Neural progenitor cell (in vitro differentiated cells): ENCODE results near the gene PYGB. TPM values are rescaled to one million over a fixed set of nuclear protein-coding genes. Genes with fewer than 3 reads are reported as not detected.

Experiments used
- DNase-seq: peaks from one replicate; pipeline ENCODE4 v3.0.0-alpha.2; 2016; ENCODE audit warnings: low spot score
- H2AFZ ChIP-seq: fragments of 200-600 bp; sonication (generic); replicated peaks from 2 replicates; pipeline ENCODE4 v1.6.1; 2016; ENCODE audit warnings: antibody characterized with exemption
- H3F3A ChIP-seq: fragments of 200-600 bp; sonication (generic); 2 replicates; pipeline ENCODE4 v1.6.1; 2016; ENCODE audit warnings: antibody characterized with exemption, low read depth
- H3K27ac ChIP-seq: fragments of 200-600 bp; sonication (generic); 2 replicates; pipeline ENCODE4 v1.5.1; 2016; ENCODE audit warnings: mild to moderate bottlenecking
- H3K27me3 ChIP-seq: fragments of 200-600 bp; sonication (generic); 2 replicates; pipeline ENCODE4 v1.6.1; 2016; ENCODE audit warnings: mild to moderate bottlenecking, moderate library complexity
- H3K36me3 ChIP-seq: fragments of 200-600 bp; sonication (generic); 2 replicates; pipeline ENCODE4 v1.5.1; 2016
- H3K4me1 ChIP-seq: fragments of 200-600 bp; sonication (generic); 2 replicates; pipeline ENCODE4 v1.6.1; 2016; ENCODE audit warnings: mixed run types
- H3K4me2 ChIP-seq: fragments of 200-600 bp; sonication (generic); 2 replicates; pipeline ENCODE4 v1.6.1; 2016
- H3K4me3 ChIP-seq: fragments of 200-600 bp; sonication (generic); 2 replicates; pipeline ENCODE4 v1.5.1; 2016
- H3K79me2 ChIP-seq: fragments of 200-600 bp; sonication (generic); 2 replicates; pipeline ENCODE4 v1.6.1; 2016; ENCODE audit warnings: low read depth
- H3K9ac ChIP-seq: fragments of 200-600 bp; sonication (generic); 2 replicates; pipeline ENCODE4 v1.6.1; 2016
- H3K9me3 ChIP-seq: fragments of 200-600 bp; sonication (generic); 2 replicates; pipeline ENCODE4 v1.5.1; 2016; ENCODE audit warnings: low read depth
- H4K20me1 ChIP-seq: fragments of 200-600 bp; sonication (generic); 2 replicates; pipeline ENCODE4 v1.6.1; 2016; ENCODE audit warnings: low read depth
- H3K27ac Mint-ChIP-seq: 3 replicates; pipeline ENCODE4 v1.8.0; 2021; ENCODE audit warnings: mixed read lengths
- H3K27me3 Mint-ChIP-seq: 2 replicates; pipeline ENCODE4 v1.8.0; 2022; ENCODE audit warnings: low read depth, mild to moderate bottlenecking, inconsistent platforms, moderate library complexity, mixed read lengths; ENCODE audit not compliant: insufficient read depth
- H3K36me3 Mint-ChIP-seq: 3 replicates; pipeline ENCODE4 v1.8.0; 2021; ENCODE audit warnings: mixed read lengths
- H3K4me1 Mint-ChIP-seq: 3 replicates; pipeline ENCODE4 v1.8.0; 2021; ENCODE audit warnings: mixed read lengths
- H3K4me3 Mint-ChIP-seq: 3 replicates; pipeline ENCODE4 v1.8.0; 2021; ENCODE audit warnings: mild to moderate bottlenecking, moderate library complexity, mixed read lengths
- H3K9me3 Mint-ChIP-seq: 3 replicates; pipeline ENCODE4 v1.8.0; 2020; ENCODE audit warnings: mixed read lengths
- EZH2 ChIP-seq: fragments of 200-600 bp; sonication (generic); IDR thresholded peaks from 2 replicates; pipeline ENCODE4 v1.6.1; 2017; ENCODE audit warnings: antibody characterized with exemption, mild to moderate bottlenecking, moderate library complexity
- EZH2phosphoT487 ChIP-seq: fragments of 200-600 bp; sonication (generic); IDR thresholded peaks from 2 replicates; pipeline ENCODE4 v1.6.1; 2017; ENCODE audit warnings: antibody characterized with exemption
- total RNA-seq: library from RNA; depleted of rRNA; stranded (reverse); fragments of >200 nt; gene quantifications from 2 replicates; pipeline ENCODE4 v1.2.3, GENCODE V29; 2015; ENCODE audit warnings: low replicate concordance
- TF ChIP-seq, protein P1 (sequence below): fragments of 200-600 bp; sonication (generic); IDR thresholded peaks from 2 replicates; pipeline ENCODE4 v1.5.1; 2017; ENCODE audit warnings: antibody characterized with exemption, mild to moderate bottlenecking

PYGB gene
- total RNA-seq, 1 donor from 2014 or later: 40.9 TPM

DNA sequence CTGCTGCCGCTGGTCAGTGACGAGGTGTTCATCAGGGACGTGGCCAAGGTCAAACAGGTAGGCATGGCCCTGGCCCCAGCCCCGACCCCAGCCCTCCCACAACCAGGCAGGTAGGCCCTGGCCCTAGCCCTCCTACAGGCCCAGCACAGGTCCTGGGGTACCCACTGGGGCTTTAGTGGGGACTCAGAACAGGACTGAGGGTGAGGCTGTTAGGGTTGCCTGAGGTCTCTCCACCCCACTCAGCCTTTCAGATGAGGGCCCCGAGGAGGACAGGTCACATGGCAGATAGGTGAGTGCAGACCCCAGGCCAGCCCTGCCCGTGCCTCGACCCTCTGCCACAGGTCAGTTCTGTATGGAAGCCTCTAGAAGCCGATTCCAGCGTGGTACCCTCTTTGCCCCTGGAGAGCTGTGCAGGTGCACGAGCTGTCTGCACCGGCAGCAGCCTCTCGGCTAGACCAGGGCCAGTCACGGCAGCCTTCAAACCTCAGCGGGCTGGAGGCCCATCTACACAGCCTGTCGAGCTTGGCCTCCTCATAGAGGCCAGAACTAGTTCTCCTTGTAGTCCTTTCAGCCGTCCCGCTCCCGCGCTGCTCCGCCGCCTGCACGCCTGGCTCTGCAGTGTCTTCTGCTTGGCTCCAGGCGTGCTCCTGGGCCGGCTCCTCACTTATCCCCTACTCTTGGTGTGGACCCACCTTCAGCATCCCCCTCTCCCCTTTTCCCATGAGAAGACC, 35.5 kb downstream of the PYGB start:
- Mint-ChIP-seq H3K9me3 (peaks cover 2% of the 10 kb centered on the region), H3K27ac (no peak overlapping the region), H3K27me3 (peaks cover 2% of the 10 kb centered on the region), H3K36me3 (peaks cover 26% of the 10 kb centered on the region), H3K4me3 (no peak overlapping the region), H3K4me1 (no peaks in the 10 kb centered on the region)
- TF ChIP-seq EZH2phosphoT487 (no peak), EZH2 (no peak)
- TF ChIP-seq, protein P1, sequence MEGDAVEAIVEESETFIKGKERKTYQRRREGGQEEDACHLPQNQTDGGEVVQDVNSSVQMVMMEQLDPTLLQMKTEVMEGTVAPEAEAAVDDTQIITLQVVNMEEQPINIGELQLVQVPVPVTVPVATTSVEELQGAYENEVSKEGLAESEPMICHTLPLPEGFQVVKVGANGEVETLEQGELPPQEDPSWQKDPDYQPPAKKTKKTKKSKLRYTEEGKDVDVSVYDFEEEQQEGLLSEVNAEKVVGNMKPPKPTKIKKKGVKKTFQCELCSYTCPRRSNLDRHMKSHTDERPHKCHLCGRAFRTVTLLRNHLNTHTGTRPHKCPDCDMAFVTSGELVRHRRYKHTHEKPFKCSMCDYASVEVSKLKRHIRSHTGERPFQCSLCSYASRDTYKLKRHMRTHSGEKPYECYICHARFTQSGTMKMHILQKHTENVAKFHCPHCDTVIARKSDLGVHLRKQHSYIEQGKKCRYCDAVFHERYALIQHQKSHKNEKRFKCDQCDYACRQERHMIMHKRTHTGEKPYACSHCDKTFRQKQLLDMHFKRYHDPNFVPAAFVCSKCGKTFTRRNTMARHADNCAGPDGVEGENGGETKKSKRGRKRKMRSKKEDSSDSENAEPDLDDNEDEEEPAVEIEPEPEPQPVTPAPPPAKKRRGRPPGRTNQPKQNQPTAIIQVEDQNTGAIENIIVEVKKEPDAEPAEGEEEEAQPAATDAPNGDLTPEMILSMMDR: no peak
- Histone ChIP-seq H3K36me3 (no peaks in the 10 kb centered on the region), H3K4me1 (no peaks in the 10 kb centered on the region), H3K4me2 (no peak overlapping the region), H3K4me3 (no peak overlapping the region), H3K9me3 (no peaks in the 10 kb centered on the region), H3K9ac (no peak overlapping the region), H3K79me2 (no peaks in the 10 kb centered on the region), H3K27me3 (no peaks in the 10 kb centered on the region), H2AFZ (no peak overlapping the region), H4K20me1 (peaks cover 3% of the 10 kb centered on the region), H3K27ac (no peak overlapping the region), H3F3A (no peaks in the 10 kb centered on the region)
- no peak for DNase-seq

GRCh38 chr20:25284131-25284601, 36.3 kb downstream of the PYGB start:
- H4K20me1 ChIP-seq: peaks cover 3% of the 10 kb centered on the region

GRCh38 chr20:25285091-25285647, 37.3 kb downstream of the PYGB start:
- DNase-seq: no peak
- Histone ChIP-seq H3F3A (no peaks in the 10 kb centered on the region), H3K9me3 (no peaks in the 10 kb centered on the region), H3K79me2 (no peaks in the 10 kb centered on the region), H3K27me3 (no peaks in the 10 kb centered on the region), H4K20me1 (peaks cover 3% of the 10 kb centered on the region), H3K4me2 (no peak overlapping the region), H3K36me3 (no peaks in the 10 kb centered on the region), H3K4me3 (no peak overlapping the region), H3K9ac (no peak overlapping the region), H2AFZ (no peak overlapping the region), H3K27ac (no peak overlapping the region), H3K4me1 (no peaks in the 10 kb centered on the region)
- H3K27ac Mint-ChIP-seq: peak overlapping the region; percentile 88
- TF ChIP-seq, protein P1: no peak
- peaks cover 2% of the 10 kb centered on the region for H3K27me3 Mint-ChIP-seq
- peaks cover 2% of the 10 kb centered on the region for H3K9me3 Mint-ChIP-seq
- H3K4me1 Mint-ChIP-seq: no peaks in the 10 kb centered on the region
- H3K4me3 Mint-ChIP-seq: no peak overlapping the region
- peaks cover 34% of the 10 kb centered on the region for H3K36me3 Mint-ChIP-seq

More at GRCh38 chr20:25284131-25284601, 36.3 kb downstream of the PYGB start:
- Histone ChIP-seq H3K9me3 (no peaks in the 10 kb centered on the region), H3K36me3 (no peaks in the 10 kb centered on the region), H3K9ac (no peak overlapping the region), H3K4me3 (no peak overlapping the region), H3K4me1 (no peaks in the 10 kb centered on the region), H3K4me2 (no peak overlapping the region), H2AFZ (no peak overlapping the region), H3K27ac (no peak overlapping the region), H3F3A (no peaks in the 10 kb centered on the region), H3K27me3 (no peaks in the 10 kb centered on the region), H3K79me2 (no peaks in the 10 kb centered on the region)
- peaks cover 2% of the 10 kb centered on the region for H3K27me3 Mint-ChIP-seq
- no peak overlapping the region for H3K27ac Mint-ChIP-seq
- H3K4me1 Mint-ChIP-seq: no peaks in the 10 kb centered on the region
- H3K36me3 Mint-ChIP-seq: peaks cover 28% of the 10 kb centered on the region
- TF ChIP-seq, protein P1: no peak
- no peak for TF ChIP-seq EZH2
- TF ChIP-seq EZH2phosphoT487: no peak
- H3K4me3 Mint-ChIP-seq: no peak overlapping the region
- no peak for DNase-seq
- H3K9me3 Mint-ChIP-seq: peaks cover 2% of the 10 kb centered on the region
